ENCODE measurements around the gene TMEM178A. TPM values are rescaled to one million over a fixed set of nuclear protein-coding genes. Genes with fewer than 3 reads are reported as not detected.

The TMEM178A gene
- total RNA-seq, 2 experiments from 2014 or later = 0.25 to 0.38 TPM

DNA sequence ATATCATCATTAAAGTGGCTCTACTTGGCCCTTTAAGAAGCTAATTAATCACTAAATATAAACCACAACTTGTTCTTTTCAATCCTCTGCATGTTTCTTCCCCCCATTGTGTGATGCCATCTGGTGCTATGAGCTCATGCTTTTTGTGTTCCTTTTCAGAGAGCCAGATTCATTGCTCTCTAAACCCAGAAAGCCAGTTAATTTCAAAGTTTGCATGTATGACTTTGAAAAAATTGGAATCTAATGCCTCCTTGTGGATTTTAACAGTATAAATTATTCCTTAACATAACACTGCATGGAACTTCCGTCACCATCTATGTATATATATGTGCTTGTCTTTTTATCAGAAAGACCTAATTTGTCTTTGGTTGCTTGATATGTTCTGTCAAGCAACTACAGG lies 31.1 kb downstream of the TMEM178A start:
- POLR2A ChIA-PET = interaction anchor here (1.0 to 1.6 kb wide), 2 partner anchors 9 to 184 kb away, joined by 3 to 4 read pairs; no protein-coding TSS in a partner anchor
- intact Hi-C loops (cut with micrococcal nuclease; ENCODE audit: unreplicated experiment) = no loop called here
- H3K9me3 ChIP-seq (ENCODE audit: low read length) = peaks cover 9% of the 10 kb centered on the region; the same call in 1 of the 2 replicates
- H3K4me2 ChIP-seq (ENCODE audit: low read length) = no peak overlapping the region
- peak; percentile 6 for DNase-seq (ENCODE audit: low spot score)
- no peaks in the 10 kb centered on the region for H3K4me1 ChIP-seq (ENCODE audit: insufficient read depth, low read length, poor library complexity, severe bottlenecking)
- H3K4me3 ChIP-seq (ENCODE audit: low read depth, low read length, poor library complexity, severe bottlenecking) = no peak overlapping the region
- H2AFZ ChIP-seq (ENCODE audit: low read length) = no peak overlapping the region
- CTCF ChIA-PET (ENCODE audit: unreplicated experiment) = interaction anchor here (0.6 kb wide), 1 partner anchor 472 kb away, joined by 3 read pairs; no protein-coding TSS in a partner anchor
- TF ChIP-seq, protein P1, sequence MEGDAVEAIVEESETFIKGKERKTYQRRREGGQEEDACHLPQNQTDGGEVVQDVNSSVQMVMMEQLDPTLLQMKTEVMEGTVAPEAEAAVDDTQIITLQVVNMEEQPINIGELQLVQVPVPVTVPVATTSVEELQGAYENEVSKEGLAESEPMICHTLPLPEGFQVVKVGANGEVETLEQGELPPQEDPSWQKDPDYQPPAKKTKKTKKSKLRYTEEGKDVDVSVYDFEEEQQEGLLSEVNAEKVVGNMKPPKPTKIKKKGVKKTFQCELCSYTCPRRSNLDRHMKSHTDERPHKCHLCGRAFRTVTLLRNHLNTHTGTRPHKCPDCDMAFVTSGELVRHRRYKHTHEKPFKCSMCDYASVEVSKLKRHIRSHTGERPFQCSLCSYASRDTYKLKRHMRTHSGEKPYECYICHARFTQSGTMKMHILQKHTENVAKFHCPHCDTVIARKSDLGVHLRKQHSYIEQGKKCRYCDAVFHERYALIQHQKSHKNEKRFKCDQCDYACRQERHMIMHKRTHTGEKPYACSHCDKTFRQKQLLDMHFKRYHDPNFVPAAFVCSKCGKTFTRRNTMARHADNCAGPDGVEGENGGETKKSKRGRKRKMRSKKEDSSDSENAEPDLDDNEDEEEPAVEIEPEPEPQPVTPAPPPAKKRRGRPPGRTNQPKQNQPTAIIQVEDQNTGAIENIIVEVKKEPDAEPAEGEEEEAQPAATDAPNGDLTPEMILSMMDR (conservative IDR thresholded peaks at IDR 0.05; ENCODE audit: low read length) = peak; percentile 59
- TF ChIP-seq EZH2phosphoT487 (IDR thresholded peaks at IDR 0.05; ENCODE audit: borderline replicate concordance, low read depth, low read length) = no peak
- no peaks in the 10 kb centered on the region for H3K36me3 ChIP-seq (ENCODE audit: insufficient read depth, low read length)
- no peak overlapping the region for H3K27ac ChIP-seq (ENCODE audit: low read depth, low read length, poor library complexity, severe bottlenecking)
- no peaks in the 10 kb centered on the region for H3K9me2 ChIP-seq (ENCODE audit: insufficient read depth, low read length)
- no peaks in the 10 kb centered on the region for H4K20me1 ChIP-seq (ENCODE audit: insufficient read depth, low read length)
- no peaks in the 10 kb centered on the region for H3K79me2 ChIP-seq (ENCODE audit: insufficient read depth, low read depth, low read length)
- BruUV-seq (replicated peaks) = no TSS peak

DNA sequence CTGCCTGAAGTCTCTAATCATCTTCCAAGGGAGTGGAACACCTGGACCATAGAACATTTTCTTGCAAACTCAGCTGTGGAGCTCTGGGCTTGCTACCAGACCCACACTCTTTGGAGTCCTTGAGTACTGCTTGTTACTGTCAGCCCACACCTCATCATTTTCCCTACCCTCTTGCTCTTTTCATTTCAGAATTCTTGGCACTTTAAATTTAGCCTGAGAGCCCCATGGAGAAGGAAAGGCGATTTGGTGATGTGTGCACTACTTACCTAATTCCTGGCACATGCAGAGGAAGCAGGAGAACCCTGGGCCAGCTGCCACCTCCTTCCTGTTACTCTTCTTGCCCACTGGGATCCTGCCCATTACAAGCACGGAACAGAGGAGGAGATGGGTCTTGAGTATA lies 31.7 kb downstream of the TMEM178A start:
- CTCF ChIA-PET (ENCODE audit: unreplicated experiment) = no interaction called here
- Histone ChIP-seq H3K36me3 (ENCODE audit: insufficient read depth, low read length) (no peaks in the 10 kb centered on the region), H3K27ac (ENCODE audit: low read depth, low read length, poor library complexity, severe bottlenecking) (no peak overlapping the region), H3K9me3 (ENCODE audit: low read length) (peaks cover 11% of the 10 kb centered on the region; the same call in 1 of the 2 replicates), H3K4me3 (ENCODE audit: low read depth, low read length, poor library complexity, severe bottlenecking) (no peak overlapping the region), H2AFZ (ENCODE audit: low read length) (no peak overlapping the region), H3K4me2 (ENCODE audit: low read length) (no peak overlapping the region), H4K20me1 (ENCODE audit: insufficient read depth, low read length) (no peaks in the 10 kb centered on the region), H3K9me2 (ENCODE audit: insufficient read depth, low read length) (no peaks in the 10 kb centered on the region), H3K4me1 (ENCODE audit: insufficient read depth, low read length, poor library complexity, severe bottlenecking) (no peaks in the 10 kb centered on the region), H3K79me2 (ENCODE audit: insufficient read depth, low read depth, low read length) (no peaks in the 10 kb centered on the region)
- no peak for DNase-seq (ENCODE audit: low spot score)
- intact Hi-C loops (cut with micrococcal nuclease; ENCODE audit: unreplicated experiment) = no loop called here
- POLR2A ChIA-PET = interaction anchor here (1.0 to 1.6 kb wide), 3 partner anchors 9 to 185 kb away, joined by 3 to 4 read pairs (median 3); no protein-coding TSS in a partner anchor
- TF ChIP-seq EZH2phosphoT487 (IDR thresholded peaks at IDR 0.05; ENCODE audit: borderline replicate concordance, low read depth, low read length) = no peak
- TF ChIP-seq, protein P1 (conservative IDR thresholded peaks at IDR 0.05; ENCODE audit: low read length) = no peak
- BruUV-seq (replicated peaks) = no TSS peak

DNA sequence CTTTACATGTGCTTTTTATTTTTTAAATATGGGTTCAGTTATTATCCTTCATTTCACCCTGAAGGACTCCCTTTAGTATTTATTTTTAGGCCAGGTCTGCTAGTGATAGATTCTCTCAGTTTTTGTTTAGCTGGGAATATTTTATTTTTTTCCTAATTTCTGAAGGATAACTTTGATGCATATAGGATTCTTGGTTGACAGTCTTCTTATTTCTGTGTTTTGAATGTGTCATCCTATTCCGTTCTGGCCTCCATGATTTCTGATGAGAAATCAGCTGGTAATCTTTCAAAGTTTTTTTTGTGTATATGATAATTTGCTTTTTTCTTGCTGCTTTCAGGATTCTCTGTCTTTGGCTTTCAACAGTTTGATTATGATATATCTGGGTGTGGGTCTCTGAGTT lies 35.4 kb downstream of the TMEM178A start:
- no peak overlapping the region for H3K4me2 ChIP-seq (ENCODE audit: low read length)
- intact Hi-C loops (cut with micrococcal nuclease; ENCODE audit: unreplicated experiment) = no loop called here
- no peaks in the 10 kb centered on the region for H4K20me1 ChIP-seq (ENCODE audit: insufficient read depth, low read length)
- H3K4me1 ChIP-seq (ENCODE audit: insufficient read depth, low read length, poor library complexity, severe bottlenecking) = no peaks in the 10 kb centered on the region
- no peaks in the 10 kb centered on the region for H3K79me2 ChIP-seq (ENCODE audit: insufficient read depth, low read depth, low read length)
- H3K36me3 ChIP-seq (ENCODE audit: insufficient read depth, low read length) = no peaks in the 10 kb centered on the region
- TF ChIP-seq, protein P1 (conservative IDR thresholded peaks at IDR 0.05; ENCODE audit: low read length) = no peak
- no peak for TF ChIP-seq EZH2phosphoT487 (IDR thresholded peaks at IDR 0.05; ENCODE audit: borderline replicate concordance, low read depth, low read length)
- ChIA-PET CTCF (ENCODE audit: unreplicated experiment) (no interaction called here), POLR2A (no interaction called here)
- no peak overlapping the region for H2AFZ ChIP-seq (ENCODE audit: low read length)
- BruUV-seq (replicated peaks) = no TSS peak
- DNase-seq (ENCODE audit: low spot score) = no peak
- no peak overlapping the region for H3K4me3 ChIP-seq (ENCODE audit: low read depth, low read length, poor library complexity, severe bottlenecking)
- peaks cover 16% of the 10 kb centered on the region; the same call in 1 of the 2 replicates for H3K9me3 ChIP-seq (ENCODE audit: low read length)
- H3K9me2 ChIP-seq (ENCODE audit: insufficient read depth, low read length) = no peaks in the 10 kb centered on the region
- no peak overlapping the region for H3K27ac ChIP-seq (ENCODE audit: low read depth, low read length, poor library complexity, severe bottlenecking)
